Esophagus mucosa (tissue), 1 donor: ENCODE results near the gene GRK7. TPM values are rescaled to one million over a fixed set of nuclear protein-coding genes. Genes with fewer than 3 reads are reported as not detected.
A peak's percentile ranks its signal among the peaks of the same experiment; 100 is the strongest.
"Not testable (repeated sequence)": the region's sequence is repeated elsewhere in the genome, so short reads cannot be mapped to it uniquely, and the experiment has no call there.

Experiments
- ATAC-seq: fragments of 200-7000 bp; cut with Tn5 transposase; one replicate; pipeline ENCODE4 v1.9.1; 2020
- total RNA-seq: library from RNA; stranded (reverse); gene quantifications from one replicate; pipeline ENCODE4 v1.2.4, GENCODE V29; 2023
- donor health status: DM: yes; HTN: yes; CAD: no.

GRK7 gene
- total RNA-seq, 1 donor from 2014 or later: not detected

GRCh38 chr3:141796081-141796888 is 33.1 kb downstream of the GRK7 start:
- peak; percentile 51 for ATAC-seq

GRCh38 chr3:141796889-141797781 is 33.9 kb downstream of the GRK7 start:
- ATAC-seq: peak; percentile 16

- no peak for ATAC-seq
Measured at GRCh38 chr3:141797819-141798447, 34.7 kb downstream of the GRK7 start.

DNA sequence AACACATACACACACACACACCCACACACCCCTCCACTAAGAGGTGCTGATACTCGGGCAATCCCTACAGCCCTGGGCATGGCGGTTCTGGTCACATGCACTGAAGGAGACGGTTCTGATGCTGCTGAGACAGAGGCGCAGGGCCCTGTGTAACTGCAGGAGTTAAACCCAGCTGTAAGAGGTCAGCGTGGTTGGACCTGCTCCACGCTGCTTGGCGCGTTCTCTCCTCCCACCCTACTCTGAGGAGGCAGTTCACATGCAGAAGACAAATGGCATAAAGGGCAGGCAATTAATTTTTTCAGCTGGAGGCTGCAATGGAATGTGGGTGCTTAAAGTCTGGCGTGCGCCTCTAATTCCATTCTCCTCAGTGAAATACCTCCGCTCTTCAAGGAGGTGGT is 35.2 kb downstream of the GRK7 start:
- no peak for ATAC-seq

DNA sequence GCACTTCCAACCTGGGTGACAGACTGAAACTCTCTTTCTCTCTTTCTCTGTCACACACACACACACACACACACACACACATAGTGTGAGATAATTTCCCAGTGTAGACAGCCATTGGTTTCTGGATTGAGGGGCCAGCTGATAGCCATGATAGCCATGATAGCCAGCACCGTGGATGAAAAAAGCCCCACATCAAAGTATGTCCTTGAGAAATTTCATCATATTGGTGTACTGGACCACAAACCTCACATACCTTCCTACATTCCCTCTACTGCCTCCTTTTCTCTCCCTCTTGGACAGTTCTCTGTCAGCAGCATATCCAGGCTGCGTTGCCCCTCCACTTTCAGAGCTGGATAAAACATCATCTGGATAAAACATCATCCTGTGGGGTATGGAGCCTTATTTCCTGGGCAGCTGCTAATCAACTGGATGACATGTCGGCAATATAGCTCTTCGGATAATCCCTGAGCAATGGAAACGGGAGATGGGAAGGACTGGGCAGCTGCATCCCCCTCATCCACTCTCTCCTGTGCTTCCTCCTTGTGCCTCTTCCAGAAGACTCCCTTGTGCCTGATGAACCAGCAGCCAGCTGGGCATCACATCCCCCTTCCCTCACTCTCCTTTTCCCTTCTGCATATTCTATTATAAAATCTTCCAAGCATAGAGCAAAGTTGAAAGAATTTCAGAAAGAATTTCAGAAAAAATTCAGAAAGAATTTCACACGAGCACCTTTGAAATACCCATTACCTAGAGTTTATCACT is 39.3 kb downstream of the GRK7 start:
- ATAC-seq: no peak

DNA sequence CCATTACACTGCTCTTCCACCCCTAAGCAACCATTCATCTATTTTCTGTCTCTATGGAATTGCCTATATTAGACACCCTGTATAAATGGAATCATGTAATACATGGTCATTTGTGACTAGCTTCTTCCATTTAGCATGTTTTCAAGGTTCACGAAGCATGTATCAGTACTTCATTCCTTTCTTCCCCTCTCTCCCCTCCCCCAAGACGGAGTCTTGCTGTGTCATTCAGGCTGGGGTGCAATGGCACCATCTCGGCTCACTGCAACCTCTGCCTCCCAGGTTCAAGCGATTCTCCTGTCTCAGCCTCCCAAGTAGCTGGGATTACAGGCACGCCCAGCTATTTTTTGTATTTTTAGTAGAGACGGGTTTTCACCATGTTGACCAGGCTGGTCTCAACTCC is 40.3 kb downstream of the GRK7 start:
- ATAC-seq: not testable (repeated sequence)

- no peak for ATAC-seq
Measured at GRCh38 chr3:141804447-141804777, 41.2 kb downstream of the GRK7 start.

GRCh38 chr3:141804778-141805639 is 41.8 kb downstream of the GRK7 start:
- ATAC-seq: peak; percentile 83

DNA sequence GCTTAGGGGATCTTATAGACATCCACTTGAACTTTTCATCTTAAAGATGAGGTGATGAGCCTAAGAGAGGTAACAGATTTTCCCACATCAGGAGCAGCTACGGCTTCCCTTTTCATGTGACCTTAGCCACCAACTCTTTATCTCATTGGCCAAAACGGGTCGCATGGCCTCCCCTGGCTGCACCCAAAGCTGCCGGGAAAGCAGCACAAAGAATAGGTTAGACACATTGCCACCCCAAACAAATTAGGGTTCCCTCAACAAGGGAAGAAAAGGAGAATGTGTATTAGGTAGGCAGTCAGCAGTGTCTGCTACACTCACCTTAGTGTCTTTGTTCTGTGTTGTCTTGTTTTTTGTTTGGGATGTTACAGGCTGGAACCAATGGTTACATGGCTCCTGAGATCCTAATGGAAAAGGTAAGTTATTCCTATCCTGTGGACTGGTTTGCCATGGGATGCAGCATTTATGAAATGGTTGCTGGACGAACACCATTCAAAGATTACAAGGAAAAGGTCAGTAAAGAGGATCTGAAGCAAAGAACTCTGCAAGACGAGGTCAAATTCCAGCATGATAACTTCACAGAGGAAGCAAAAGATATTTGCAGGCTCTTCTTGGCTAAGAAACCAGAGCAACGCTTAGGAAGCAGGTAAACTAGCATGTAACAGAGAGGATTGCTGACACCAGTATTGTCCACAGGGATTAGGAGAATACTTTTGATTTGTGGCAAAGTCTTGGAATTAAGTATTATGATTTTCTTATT is 44.2 kb downstream of the GRK7 start:
- ATAC-seq: no peak

DNA sequence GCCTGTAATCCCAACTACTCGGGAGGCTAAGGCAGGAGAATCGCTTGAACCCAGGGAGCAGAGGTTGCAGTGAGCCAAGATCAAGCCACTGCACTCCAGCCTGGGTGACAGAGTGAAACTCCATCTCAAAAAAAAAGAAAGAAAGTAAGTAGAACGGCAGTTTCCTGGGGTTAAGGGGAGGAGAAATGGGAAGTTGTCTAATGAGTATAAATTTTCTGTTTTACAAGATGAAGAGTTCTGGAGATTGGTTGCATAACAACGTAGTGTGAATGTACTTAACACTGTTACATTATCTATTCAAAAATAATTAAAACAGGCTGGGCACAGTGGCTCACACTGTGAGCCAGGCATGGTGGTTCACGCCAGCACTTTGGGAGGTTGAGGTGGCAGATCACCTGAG is 45.4 kb downstream of the GRK7 start:
- no peak for ATAC-seq

- ATAC-seq: no peak
Measured at GRCh38 chr3:141810161-141810560, 47.0 kb downstream of the GRK7 start.

GRCh38 chr3:141811348-141811747 is 48.1 kb downstream of the GRK7 start:
- ATAC-seq: no peak

DNA sequence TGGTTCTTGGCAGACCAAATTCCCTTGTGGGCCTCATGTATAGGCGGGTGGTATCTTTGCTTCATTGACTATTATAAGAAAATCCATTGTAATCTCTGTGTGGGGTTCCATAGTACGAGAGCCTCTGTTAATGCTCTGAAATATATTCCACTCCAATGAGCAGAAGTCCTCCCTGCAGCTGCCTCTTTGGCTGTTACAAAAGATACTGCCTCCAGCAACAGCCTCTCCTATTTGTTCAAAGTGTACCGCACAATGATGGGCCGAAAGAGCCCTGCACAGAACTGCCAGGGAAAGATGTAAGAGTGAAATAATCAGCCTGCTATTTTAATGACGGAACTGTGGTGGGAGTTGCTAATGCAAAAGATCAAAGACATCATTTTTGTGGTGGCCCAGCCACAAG is 48.9 kb downstream of the GRK7 start:
- ATAC-seq: no peak

DNA sequence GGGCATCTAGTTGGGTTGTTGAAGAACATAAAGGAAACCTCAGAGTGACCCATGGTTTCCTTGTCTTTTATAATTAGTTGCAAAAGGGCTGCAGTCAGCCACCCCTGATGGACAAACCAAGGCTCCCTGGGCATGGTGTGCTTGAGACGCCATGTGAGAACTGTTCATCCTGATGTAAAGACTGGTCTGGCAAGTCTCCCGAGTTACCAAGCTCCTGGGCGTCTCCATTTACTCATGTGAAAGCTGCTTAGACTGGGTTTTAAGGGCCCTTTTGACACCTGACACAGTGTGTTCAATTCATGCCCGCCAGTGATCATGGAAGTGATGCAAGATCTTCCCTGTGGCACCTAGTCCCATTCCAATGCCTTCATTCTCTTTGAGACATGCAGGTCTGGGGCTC is 49.4 kb downstream of the GRK7 start:
- peak; percentile 99 for ATAC-seq

Other genes with a start within 250 kb of the GRK7 start
- gene RNF7, start 25.1 kb upstream of the GRK7 start, total RNA-seq: 88.6 TPM
- gene ATP1B3, start 113.2 kb downstream of the GRK7 start, total RNA-seq: 159 TPM